Neuronal stem cell (in vitro differentiated cells): Measurements from ENCODE around the gene IMPG2.

ENCODE experiments used
- DNase-seq: peaks from one replicate; pipeline ENCODE4 v3.0.0-alpha.2; 2013; ENCODE audit warnings: low spot score
- H2AFZ ChIP-seq: one replicate; pipeline ENCODE4 v1.6.1; 2013; ENCODE audit warnings: mild to moderate bottlenecking, low read length, inconsistent platforms
- H2AK5ac ChIP-seq: 2 replicates; pipeline ENCODE4 v1.6.1; 2013; ENCODE audit warnings: low read depth, mild to moderate bottlenecking, inconsistent platforms, low read length, moderate library complexity, mixed read lengths
- H2BK120ac ChIP-seq: 2 replicates; pipeline ENCODE4 v1.6.1; 2013; ENCODE audit warnings: low read depth, mild to moderate bottlenecking, inconsistent platforms, low read length, moderate library complexity, mixed read lengths
- H2BK12ac ChIP-seq: one replicate; pipeline ENCODE4 v1.6.1; 2013; ENCODE audit warnings: low read length, inconsistent platforms
- H2BK15ac ChIP-seq: 2 replicates; pipeline ENCODE4 v1.6.1; 2013; ENCODE audit warnings: mild to moderate bottlenecking, low read length, inconsistent platforms, mixed read lengths
- H2BK5ac ChIP-seq: one replicate; pipeline ENCODE4 v1.6.1; 2013; ENCODE audit warnings: inconsistent platforms, mild to moderate bottlenecking, low read length, moderate library complexity
- H3K14ac ChIP-seq: one replicate; pipeline ENCODE4 v1.6.1; 2013; ENCODE audit warnings: low read length, inconsistent platforms
- H3K18ac ChIP-seq: 2 replicates; pipeline ENCODE4 v1.6.1; 2013; ENCODE audit warnings: low read length, inconsistent platforms
- H3K23ac ChIP-seq: 2 replicates; pipeline ENCODE4 v1.6.1; 2013; ENCODE audit warnings: low read depth, mild to moderate bottlenecking, mixed read lengths, low read length, inconsistent platforms; ENCODE audit not compliant: poor library complexity
- H3K27ac ChIP-seq: replicated peaks from 3 replicates; pipeline ENCODE4 v1.5.1; 2013; ENCODE audit warnings: low read length, inconsistent platforms
- H3K27me3 ChIP-seq, 3 experiments: 2 replicates each; pipeline ENCODE4 v1.6.1; 2013; ENCODE audit warnings: low read length in 3 of 3, mild to moderate bottlenecking in 2 of 3, inconsistent platforms in 1 of 3, low read depth in 1 of 3, mixed read lengths in 1 of 3, moderate library complexity in 1 of 3; ENCODE audit not compliant: control insufficient read depth in 3 of 3, insufficient read depth in 3 of 3
- H3K36me3 ChIP-seq, 2 donors: replicated peaks in 1 of 2; 2 replicates each; pipeline ENCODE4 v1.6.1; 2013; ENCODE audit warnings: low read length in 2 of 2; ENCODE audit not compliant: control insufficient read depth in 2 of 2, insufficient read depth in 2 of 2
- H3K4ac ChIP-seq: 2 replicates; pipeline ENCODE4 v1.6.1; 2013; ENCODE audit warnings: inconsistent platforms, mild to moderate bottlenecking, low read length, moderate library complexity
- H3K4me1 ChIP-seq, 2 donors: 1 replicate in 1 of 2; 2 replicates in 1 of 2; pipeline ENCODE4 v1.6.1; 2013; ENCODE audit warnings: low read length in 2 of 2, low read depth in 1 of 2; ENCODE audit not compliant: control insufficient read depth in 2 of 2, insufficient read depth in 1 of 2
- H3K4me2 ChIP-seq: one replicate; pipeline ENCODE4 v1.6.1; 2013; ENCODE audit warnings: mild to moderate bottlenecking, low read length, inconsistent platforms; ENCODE audit not compliant: insufficient read depth, poor library complexity, severe bottlenecking
- H3K4me3 ChIP-seq, 2 donors: 2 replicates each; pipeline ENCODE4 v1.5.1; 2013; ENCODE audit warnings: low read length in 2 of 2, mild to moderate bottlenecking in 2 of 2, inconsistent platforms in 1 of 2, moderate library complexity in 1 of 2
- H3K79me1 ChIP-seq: one replicate; pipeline ENCODE4 v1.6.1; 2013; ENCODE audit warnings: low read depth, mild to moderate bottlenecking, inconsistent platforms, low read length, moderate library complexity
- H3K9ac ChIP-seq: one replicate; pipeline ENCODE4 v1.6.1; 2013; ENCODE audit warnings: mild to moderate bottlenecking, low read depth, low read length, inconsistent platforms; ENCODE audit not compliant: poor library complexity
- H3K9me3 ChIP-seq, 2 donors: replicated peaks in 1 of 2; 2 replicates each; pipeline versions ENCODE3 to v1.6.1; 2013; ENCODE audit warnings: low read length in 2 of 2, mild to moderate bottlenecking in 2 of 2, inconsistent platforms in 1 of 2, low read depth in 1 of 2, mixed read lengths in 1 of 2, moderate library complexity in 1 of 2; ENCODE audit not compliant: control insufficient read depth in 2 of 2, insufficient read depth in 1 of 2
- H4K8ac ChIP-seq: one replicate; pipeline ENCODE4 v1.6.1; 2013; ENCODE audit warnings: low read depth, mild to moderate bottlenecking, inconsistent platforms, low read length, moderate library complexity
- H4K91ac ChIP-seq: one replicate; pipeline ENCODE4 v1.6.1; 2013; ENCODE audit warnings: low read length, low read depth, mild to moderate bottlenecking, inconsistent platforms; ENCODE audit not compliant: poor library complexity
- WGBS, 2 donors: extraction: QIAGEN DNeasy Blood & Tissue Kit; methylation state at CpG; one replicate each; pipeline ENCODE4 v1.1.7; 2013; ENCODE audit warnings: missing lambda C conversion rate in 2 of 2, mixed read lengths in 1 of 2; ENCODE audit not compliant: insufficient read length in 2 of 2, insufficient replicate concordance in 1 of 2; ENCODE audit errors: extremely low coverage in 2 of 2; 5-methylcytosine and 5-hydroxymethylcytosine counted together

The IMPG2 gene

GRCh38 chr3:101202640-101203039 lies 117.7 kb downstream of the IMPG2 start:
- no peak overlapping the region for H2AK5ac ChIP-seq
- no peak overlapping the region for H3K4me3 ChIP-seq
- H3K27ac ChIP-seq, result no peak overlapping the region
- H3K23ac ChIP-seq, result no peak overlapping the region
- no peak overlapping the region for H3K4ac ChIP-seq
- no peaks in the 10 kb centered on the region for H3K9me3 ChIP-seq
- H3K14ac ChIP-seq, result no peak overlapping the region
- H2BK12ac ChIP-seq, result no peak overlapping the region
- no peak overlapping the region for H2AFZ ChIP-seq
- no peak overlapping the region for H4K91ac ChIP-seq
- no peak overlapping the region for H3K4me2 ChIP-seq
- H4K8ac ChIP-seq, result no peak overlapping the region
- no peak overlapping the region for H2BK15ac ChIP-seq
- no peak for DNase-seq
- no peaks in the 10 kb centered on the region for H3K79me1 ChIP-seq
- H3K4me1 ChIP-seq, result peaks cover 0 to 4% of the 10 kb centered on the region in 2 donors
- H3K36me3 ChIP-seq, result no peaks in the 10 kb centered on the region
- no peaks in the 10 kb centered on the region for H3K27me3 ChIP-seq
- H3K18ac ChIP-seq, result no peak overlapping the region
- WGBS, 2 donors, result no CpG with 5 or more reads among the region's 1 CpG
- H2BK120ac ChIP-seq, result no peak overlapping the region
- no peak overlapping the region for H2BK5ac ChIP-seq
- H3K9ac ChIP-seq, result no peak overlapping the region

GRCh38 chr3:101200461-101200860 lies 119.9 kb downstream of the IMPG2 start:
- no peak overlapping the region for H3K9ac ChIP-seq
- H3K23ac ChIP-seq, result no peak overlapping the region
- H3K4me3 ChIP-seq, result no peak overlapping the region
- no peak overlapping the region for H2AFZ ChIP-seq
- no peaks in the 10 kb centered on the region for H3K79me1 ChIP-seq
- H2BK120ac ChIP-seq, result no peak overlapping the region
- H3K36me3 ChIP-seq, result no peaks in the 10 kb centered on the region
- WGBS, 2 donors, result no CpG with 5 or more reads among the region's 3 CpGs
- no peak overlapping the region for H3K14ac ChIP-seq
- no peak overlapping the region for H4K91ac ChIP-seq
- no peak for DNase-seq
- H2BK5ac ChIP-seq, result no peak overlapping the region
- H2BK12ac ChIP-seq, result no peak overlapping the region
- H3K27ac ChIP-seq, result no peak overlapping the region
- no peaks in the 10 kb centered on the region for H3K27me3 ChIP-seq
- H3K18ac ChIP-seq, result no peak overlapping the region
- no peak overlapping the region for H4K8ac ChIP-seq
- peaks cover 0 to 4% of the 10 kb centered on the region in 2 donors for H3K4me1 ChIP-seq
- no peak overlapping the region for H3K4ac ChIP-seq
- no peak overlapping the region for H3K4me2 ChIP-seq
- H3K9me3 ChIP-seq, result no peaks in the 10 kb centered on the region
- no peak overlapping the region for H2AK5ac ChIP-seq
- no peak overlapping the region for H2BK15ac ChIP-seq

- Histone ChIP-seq H3K23ac (no peak overlapping the region), H4K91ac (no peak overlapping the region), H3K18ac (no peak overlapping the region), H2BK5ac (no peak overlapping the region), H3K79me1 (no peaks in the 10 kb centered on the region), H3K36me3 (no peaks in the 10 kb centered on the region), H2BK120ac (no peak overlapping the region), H3K4me1 (no peaks in the 10 kb centered on the region), H2BK15ac (no peak overlapping the region), H3K27me3 (no peaks in the 10 kb centered on the region), H4K8ac (no peak overlapping the region), H2AFZ (no peak overlapping the region), H3K4me3 (no peak overlapping the region), H2AK5ac (no peak overlapping the region), H3K4me2 (no peak overlapping the region), H3K4ac (no peak overlapping the region), H3K9me3 (no peaks in the 10 kb centered on the region), H3K14ac (no peak overlapping the region), H3K27ac (no peak overlapping the region), H3K9ac (no peak overlapping the region), H2BK12ac (no peak overlapping the region)
- DNase-seq, result peak; percentile 40
- WGBS, 2 donors, result no CpG with 5 or more reads among the region's 6 CpGs
These were observed 124.2 kb downstream of the IMPG2 start for GRCh38 chr3:101195951-101196713.

- Histone ChIP-seq H3K23ac (no peak overlapping the region), H3K14ac (no peak overlapping the region), H3K4ac (no peak overlapping the region), H2BK12ac (no peak overlapping the region), H2BK15ac (no peak overlapping the region), H4K91ac (no peak overlapping the region), H2AK5ac (no peak overlapping the region), H3K9me3 (no peaks in the 10 kb centered on the region), H3K27ac (no peak overlapping the region), H3K4me2 (no peak overlapping the region), H2AFZ (no peak overlapping the region), H2BK120ac (no peak overlapping the region), H3K4me1 (no peaks in the 10 kb centered on the region), H3K36me3 (no peaks in the 10 kb centered on the region), H3K9ac (no peak overlapping the region), H2BK5ac (no peak overlapping the region), H3K18ac (no peak overlapping the region), H3K4me3 (no peak overlapping the region), H4K8ac (no peak overlapping the region), H3K79me1 (no peaks in the 10 kb centered on the region), H3K27me3 (no peaks in the 10 kb centered on the region)
- WGBS, 2 donors, result no CpG with 5 or more reads among the region's 3 CpGs
- no peak for DNase-seq
These were observed 126.0 kb downstream of the IMPG2 start for GRCh38 chr3:101194392-101194791.
